CD8-positive, alpha-beta memory T cell (primary cell): Measurements from ENCODE around the gene GASK1A. TPM values are rescaled to one million over a fixed set of nuclear protein-coding genes. Genes with fewer than 3 reads are reported as not detected.
A peak's percentile ranks its signal among the peaks of the same experiment; 100 is the strongest.

Experiments used
- CTCF ChIA-PET: fragments of 350-600 bp; sonication (Branson Sonifier 250); formaldehyde crosslinking; loops from one replicate; lab custom pipeline; 2021; ENCODE audit warnings: antibody characterized with exemption; lab: Charles Lee
- POLR2A ChIA-PET: fragments of 350-600 bp; sonication (Branson Sonifier 250); formaldehyde crosslinking; loops from one replicate; lab custom pipeline; 2021; ENCODE audit warnings: antibody characterized with exemption; lab: Charles Lee
- DNase-seq, 5 donors: peaks; one replicate each; pipeline versions ENCODE4 v3.0.0 to v3.0.0-alpha.2; 2020 to 2022; ENCODE audit warnings: mixed read lengths in 1 of 5
- H3K27ac ChIP-seq: one replicate; pipeline ENCODE4 v1.7.0; 2013; ENCODE audit warnings: low read depth, mild to moderate bottlenecking, low read length, moderate library complexity
- H3K27me3 ChIP-seq: 2 replicates; pipeline ENCODE4 v1.7.0; 2013; ENCODE audit warnings: low read length, mild to moderate bottlenecking; ENCODE audit not compliant: insufficient read depth, poor library complexity, severe bottlenecking
- H3K36me3 ChIP-seq: 2 replicates; pipeline ENCODE4 v1.7.0; 2013; ENCODE audit warnings: mild to moderate bottlenecking, low read length, moderate library complexity; ENCODE audit not compliant: insufficient read depth
- H3K4me1 ChIP-seq: 2 replicates; pipeline ENCODE4 v1.7.0; 2013; ENCODE audit warnings: mild to moderate bottlenecking, low read length, moderate library complexity; ENCODE audit not compliant: insufficient read depth
- H3K4me3 ChIP-seq: 2 replicates; pipeline ENCODE4 v1.7.0; 2013; ENCODE audit warnings: mild to moderate bottlenecking, low read length
- H3K9me3 ChIP-seq: 2 replicates; pipeline ENCODE4 v1.7.0; 2013; ENCODE audit warnings: mild to moderate bottlenecking, low read length
- H3K27ac Mint-ChIP-seq, 8 donors: one replicate each; pipeline ENCODE4 v1.8.0; 2020 to 2021; ENCODE audit warnings: mixed read lengths in 8 of 8, mild to moderate bottlenecking in 6 of 8, inconsistent platforms in 3 of 8, moderate library complexity in 3 of 8
- H3K27me3 Mint-ChIP-seq, 2 donors: one replicate each; pipeline ENCODE4 v1.8.0; 2020 to 2021; ENCODE audit warnings: mixed read lengths in 2 of 2, mild to moderate bottlenecking in 1 of 2, moderate library complexity in 1 of 2
- H3K36me3 Mint-ChIP-seq, 3 donors: one replicate each; pipeline ENCODE4 v1.8.0; 2020 to 2021; ENCODE audit warnings: mixed read lengths in 3 of 3, inconsistent platforms in 1 of 3, mild to moderate bottlenecking in 1 of 3
- H3K4me1 Mint-ChIP-seq, 3 donors: one replicate each; pipeline ENCODE4 v1.8.0; 2020 to 2021; ENCODE audit warnings: mixed read lengths in 3 of 3, inconsistent platforms in 1 of 3, mild to moderate bottlenecking in 1 of 3
- H3K4me3 Mint-ChIP-seq, 7 donors: one replicate each; pipeline ENCODE4 v1.8.0; 2020 to 2021; ENCODE audit warnings: mixed read lengths in 7 of 7, mild to moderate bottlenecking in 6 of 7, moderate library complexity in 4 of 7, inconsistent platforms in 2 of 7
- H3K9me3 Mint-ChIP-seq, 5 donors: one replicate each; pipeline ENCODE4 v1.8.0; 2020 to 2022; ENCODE audit warnings: mixed read lengths in 5 of 5, mild to moderate bottlenecking in 3 of 5, moderate library complexity in 2 of 5, inconsistent platforms in 1 of 5
- polyA plus RNA-seq: library from polyadenylated mRNA; unstranded; fragments of 300-500 nt; fragmentation: Illumina TruSeq; gene quantifications from one replicate; pipeline ENCODE4 v1.2.3, GENCODE V29; 2021
- total RNA-seq, 2 experiments: library from RNA; stranded (reverse); gene quantifications; one replicate each; pipeline ENCODE4 v1.2.3, GENCODE V29; 2021

The GASK1A gene
- total and polyA plus RNA-seq, 3 experiments from 2014 or later: not detected

DNA sequence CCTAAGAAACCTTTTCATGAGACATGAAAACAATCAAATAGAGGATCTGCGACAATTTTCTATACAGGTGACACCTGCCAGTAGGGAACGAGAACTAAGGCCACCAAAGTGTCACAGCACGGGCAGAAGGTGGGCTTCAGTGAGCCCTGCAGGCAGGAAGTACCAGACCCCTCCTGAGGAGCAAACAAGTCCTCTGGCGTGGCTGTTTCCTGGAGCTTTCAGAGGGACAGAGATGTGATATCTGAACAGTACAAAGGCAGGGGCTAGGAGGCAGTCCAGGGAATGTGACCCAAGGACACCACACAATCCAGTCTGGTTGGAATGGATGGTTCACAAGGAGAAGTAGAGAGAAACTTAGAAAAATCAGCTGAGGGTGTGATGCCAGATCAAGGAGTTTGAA lies 110.0 kb downstream of the GASK1A start:
- H3K27ac Mint-ChIP-seq: peak overlapping the region in 2 of 8 donors; percentile 11 to 59
- ChIA-PET POLR2A (no interaction called here), CTCF (interaction anchor here (2.9 kb wide), 1 partner anchor 127 kb away, joined by 7 read pairs; no protein-coding TSS in a partner anchor)
- H3K4me3 Mint-ChIP-seq: no peak overlapping the region
- H3K4me1 Mint-ChIP-seq: peaks cover 2 to 15% (median 7%) of the 10 kb centered on the region in 3 donors
- H3K36me3 Mint-ChIP-seq: peaks cover 7 to 9% (median 8%) of the 10 kb centered on the region in 3 donors
- no peak overlapping the region for H3K4me3 ChIP-seq
- peaks cover 3% of the 10 kb centered on the region for H3K36me3 ChIP-seq
- H3K9me3 Mint-ChIP-seq: no peaks in the 10 kb centered on the region
- no peaks in the 10 kb centered on the region for H3K4me1 ChIP-seq
- DNase-seq: no peak
- H3K27me3 ChIP-seq: no peaks in the 10 kb centered on the region
- no peaks in the 10 kb centered on the region for H3K9me3 ChIP-seq
- no peak overlapping the region for H3K27ac ChIP-seq
- H3K27me3 Mint-ChIP-seq: no peaks in the 10 kb centered on the region

DNA sequence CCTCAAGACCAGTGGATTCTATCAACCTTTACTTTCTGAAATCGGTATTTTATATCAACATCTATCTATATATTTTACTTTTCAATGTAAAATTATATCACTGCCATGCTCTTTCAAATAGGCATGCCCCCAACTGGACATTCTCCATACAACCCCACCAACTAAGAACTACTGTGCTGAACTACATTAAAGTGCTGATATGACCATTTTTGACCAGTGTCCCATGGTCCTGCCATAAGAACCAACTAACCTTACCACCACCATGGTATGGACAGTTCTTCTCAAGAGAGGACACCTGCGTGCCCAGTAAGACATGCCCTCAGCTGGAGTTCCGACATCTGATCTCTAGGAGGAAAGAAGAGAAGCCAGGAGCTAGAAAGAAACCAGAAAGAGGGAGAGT lies 111.1 kb downstream of the GASK1A start:
- CTCF ChIA-PET: no interaction called here
- no peak overlapping the region for H3K4me3 ChIP-seq
- no peak for DNase-seq
- H3K36me3 Mint-ChIP-seq: peaks cover 0 to 4% (median 2%) of the 10 kb centered on the region in 3 donors
- H3K4me3 Mint-ChIP-seq: no peak overlapping the region
- no peaks in the 10 kb centered on the region for H3K27me3 Mint-ChIP-seq
- no peak overlapping the region for H3K27ac ChIP-seq
- POLR2A ChIA-PET: no interaction called here
- H3K9me3 ChIP-seq: no peaks in the 10 kb centered on the region
- H3K27ac Mint-ChIP-seq: peak overlapping the region in 2 of 8 donors; percentile 20 to 63
- H3K27me3 ChIP-seq: no peaks in the 10 kb centered on the region
- no peaks in the 10 kb centered on the region for H3K4me1 ChIP-seq
- H3K9me3 Mint-ChIP-seq: no peaks in the 10 kb centered on the region
- H3K36me3 ChIP-seq: peaks cover 3% of the 10 kb centered on the region
- peaks cover 2 to 11% (median 7%) of the 10 kb centered on the region in 3 donors for H3K4me1 Mint-ChIP-seq

DNA sequence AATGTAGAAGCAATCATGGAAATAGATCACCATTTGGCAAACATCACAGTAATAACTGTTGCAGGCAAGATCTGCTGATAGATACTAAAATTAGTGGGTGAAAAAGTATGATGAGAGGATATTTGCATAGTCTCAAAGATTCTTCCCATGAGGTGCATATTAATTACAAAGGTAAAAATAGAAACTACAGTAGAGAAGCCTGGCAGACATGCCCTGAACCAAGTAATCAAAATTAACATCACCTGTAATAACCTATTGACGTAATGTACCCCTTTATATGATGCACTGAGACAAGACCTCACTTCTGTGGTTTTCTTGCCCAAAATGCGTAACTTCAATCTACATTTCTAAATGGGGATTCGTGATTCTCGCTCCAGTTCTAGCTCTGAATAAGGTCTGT lies 112.4 kb downstream of the GASK1A start:
- peaks cover 2 to 11% (median 7%) of the 10 kb centered on the region in 3 donors for H3K4me1 Mint-ChIP-seq

DNA sequence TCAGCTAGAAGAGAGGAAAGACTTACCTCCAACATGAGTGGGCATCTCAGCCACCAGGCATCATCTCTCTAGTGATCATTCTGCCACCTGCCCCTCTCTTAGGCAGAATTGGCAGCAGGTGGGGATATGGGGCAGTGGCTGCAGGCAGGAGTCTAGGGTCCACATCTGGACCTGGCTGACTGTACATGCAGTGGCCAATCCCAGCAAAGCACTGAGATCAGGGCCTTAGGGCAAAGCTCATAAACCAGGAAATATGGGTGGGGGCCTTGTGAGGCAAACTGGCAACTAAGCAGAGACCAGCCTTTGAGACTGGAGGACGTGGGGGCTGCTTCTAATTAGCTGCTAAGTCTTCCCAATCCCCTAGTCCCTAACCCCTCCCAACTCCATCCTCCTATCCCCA lies 113.9 kb downstream of the GASK1A start:
- no peak overlapping the region for H3K4me3 Mint-ChIP-seq
- peaks cover 5 to 17% (median 7%) of the 10 kb centered on the region in 3 donors for H3K4me1 Mint-ChIP-seq
- CTCF ChIA-PET: no interaction called here
- Histone ChIP-seq H3K27ac (no peak overlapping the region), H3K4me1 (no peaks in the 10 kb centered on the region), H3K4me3 (no peak overlapping the region), H3K9me3 (no peaks in the 10 kb centered on the region), H3K36me3 (peaks cover 3% of the 10 kb centered on the region), H3K27me3 (no peaks in the 10 kb centered on the region)
- POLR2A ChIA-PET: no interaction called here
- H3K9me3 Mint-ChIP-seq: no peaks in the 10 kb centered on the region
- DNase-seq: no peak
- no peak overlapping the region for H3K27ac Mint-ChIP-seq
- no peaks in the 10 kb centered on the region for H3K27me3 Mint-ChIP-seq
- H3K36me3 Mint-ChIP-seq: peaks cover 0 to 5% (median 1%) of the 10 kb centered on the region in 3 donors

More for the DNA sequence above, 112.4 kb downstream of the GASK1A start:
- Histone ChIP-seq H3K4me1 (no peaks in the 10 kb centered on the region), H3K4me3 (no peak overlapping the region), H3K36me3 (peaks cover 3% of the 10 kb centered on the region), H3K9me3 (no peaks in the 10 kb centered on the region), H3K27me3 (no peaks in the 10 kb centered on the region), H3K27ac (no peak overlapping the region)
- no peaks in the 10 kb centered on the region for H3K9me3 Mint-ChIP-seq
- CTCF ChIA-PET: interaction anchor here (0.9 kb wide), 1 partner anchor 130 kb away, joined by 3 read pairs; no protein-coding TSS in a partner anchor
- H3K27me3 Mint-ChIP-seq: no peaks in the 10 kb centered on the region
- H3K27ac Mint-ChIP-seq: no peak overlapping the region
- no peak for DNase-seq
- POLR2A ChIA-PET: interaction anchor here (1.5 kb wide), 1 partner anchor 517 kb away, joined by 3 read pairs; no protein-coding TSS in a partner anchor
- no peak overlapping the region for H3K4me3 Mint-ChIP-seq
- peaks cover 0 to 4% (median 1%) of the 10 kb centered on the region in 3 donors for H3K36me3 Mint-ChIP-seq

DNA sequence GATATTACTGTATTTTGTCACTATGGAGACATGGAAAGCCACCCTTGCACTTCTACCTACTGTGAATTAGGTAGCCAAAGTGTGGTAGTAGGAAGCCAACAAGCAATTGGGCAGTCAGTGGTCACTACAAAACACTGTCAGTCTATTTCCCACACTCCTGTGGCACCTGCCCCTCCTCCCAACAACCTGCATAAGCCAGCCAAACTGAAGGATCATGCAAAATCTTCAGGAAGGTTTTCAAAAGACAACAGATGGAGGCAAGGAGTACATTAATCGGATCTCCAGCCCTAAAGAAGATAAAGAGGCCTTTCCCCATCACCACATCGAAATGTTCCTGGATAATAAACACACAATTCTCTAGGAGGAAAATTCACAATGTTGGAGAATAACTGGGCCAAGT lies 114.9 kb downstream of the GASK1A start:
- peak overlapping the region in 1 of 8 donors; percentile 47 for H3K27ac Mint-ChIP-seq

DNA sequence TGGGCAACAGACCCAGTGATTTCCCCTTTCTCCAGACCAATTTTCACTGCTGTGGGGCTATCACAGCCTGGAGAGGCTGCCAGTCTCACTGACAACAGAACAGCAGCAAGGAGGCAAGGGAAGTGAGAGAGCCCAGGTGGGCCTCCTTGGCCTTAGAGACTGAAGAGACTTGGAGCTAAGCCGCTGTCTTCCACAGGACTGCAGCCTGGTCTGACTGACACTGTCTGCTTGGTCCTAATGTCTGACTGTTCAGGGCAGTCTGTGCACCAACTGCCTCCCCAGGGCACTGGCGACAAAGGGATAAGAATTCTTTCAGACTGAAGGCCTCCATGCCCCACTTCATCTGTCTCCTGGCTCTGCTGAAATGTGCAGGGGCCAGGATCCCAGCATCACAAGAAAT lies 115.3 kb downstream of the GASK1A start:
- Mint-ChIP-seq H3K4me3 (no peak overlapping the region), H3K27ac (peak overlapping the region in 1 of 8 donors; percentile 47), H3K27me3 (no peaks in the 10 kb centered on the region), H3K4me1 (peaks cover 5 to 17% (median 7%) of the 10 kb centered on the region in 3 donors), H3K36me3 (peaks cover 0 to 3% (median 1%) of the 10 kb centered on the region in 3 donors), H3K9me3 (no peaks in the 10 kb centered on the region)
- POLR2A ChIA-PET: no interaction called here
- Histone ChIP-seq H3K27me3 (no peaks in the 10 kb centered on the region), H3K27ac (no peak overlapping the region), H3K4me3 (no peak overlapping the region), H3K9me3 (no peaks in the 10 kb centered on the region), H3K36me3 (no peaks in the 10 kb centered on the region), H3K4me1 (no peaks in the 10 kb centered on the region)
- CTCF ChIA-PET: no interaction called here
- no peak for DNase-seq

More for the DNA sequence above, 114.9 kb downstream of the GASK1A start:
- H3K9me3 ChIP-seq: no peaks in the 10 kb centered on the region
- no peaks in the 10 kb centered on the region for H3K4me1 ChIP-seq
- H3K36me3 ChIP-seq: no peaks in the 10 kb centered on the region
- Mint-ChIP-seq H3K36me3 (peaks cover 0 to 5% (median 1%) of the 10 kb centered on the region in 3 donors), H3K9me3 (no peaks in the 10 kb centered on the region), H3K4me3 (no peak overlapping the region), H3K4me1 (peaks cover 5 to 17% (median 7%) of the 10 kb centered on the region in 3 donors), H3K27me3 (no peaks in the 10 kb centered on the region)
- DNase-seq: no peak
- POLR2A ChIA-PET: no interaction called here
- H3K27ac ChIP-seq: no peak overlapping the region
- H3K4me3 ChIP-seq: no peak overlapping the region
- CTCF ChIA-PET: no interaction called here
- no peaks in the 10 kb centered on the region for H3K27me3 ChIP-seq

DNA sequence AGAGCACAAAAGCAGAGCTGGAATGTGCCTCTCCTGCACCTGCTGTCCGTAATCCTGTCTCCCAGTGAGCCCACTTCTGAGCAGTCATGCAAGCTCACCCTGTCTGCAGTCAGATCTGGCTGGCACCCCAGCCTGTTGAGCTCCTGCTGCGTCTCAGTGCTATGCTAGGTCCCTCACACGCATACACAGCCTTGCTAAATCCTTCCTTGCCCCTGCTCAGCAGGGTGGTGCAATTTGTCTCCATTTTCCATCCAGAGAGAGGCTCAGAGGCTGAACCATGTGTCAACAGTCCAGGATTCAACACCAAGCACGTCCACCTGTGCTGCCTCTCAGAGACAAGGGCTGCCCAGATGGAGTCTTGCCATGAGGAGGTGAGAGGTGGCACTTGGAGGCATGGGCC lies 115.7 kb downstream of the GASK1A start:
- ChIA-PET CTCF (no interaction called here), POLR2A (no interaction called here)
- H3K27ac Mint-ChIP-seq: peak overlapping the region in 1 of 8 donors; percentile 48
- no peaks in the 10 kb centered on the region for H3K9me3 Mint-ChIP-seq
- H3K36me3 Mint-ChIP-seq: peaks cover 0 to 3% (median 0%) of the 10 kb centered on the region in 3 donors
- DNase-seq: no peak
- Histone ChIP-seq H3K36me3 (no peaks in the 10 kb centered on the region), H3K4me1 (no peaks in the 10 kb centered on the region), H3K4me3 (no peak overlapping the region), H3K9me3 (no peaks in the 10 kb centered on the region), H3K27ac (no peak overlapping the region), H3K27me3 (no peaks in the 10 kb centered on the region)
- H3K4me1 Mint-ChIP-seq: peaks cover 5 to 17% (median 7%) of the 10 kb centered on the region in 3 donors
- no peak overlapping the region for H3K4me3 Mint-ChIP-seq
- H3K27me3 Mint-ChIP-seq: no peaks in the 10 kb centered on the region

DNA sequence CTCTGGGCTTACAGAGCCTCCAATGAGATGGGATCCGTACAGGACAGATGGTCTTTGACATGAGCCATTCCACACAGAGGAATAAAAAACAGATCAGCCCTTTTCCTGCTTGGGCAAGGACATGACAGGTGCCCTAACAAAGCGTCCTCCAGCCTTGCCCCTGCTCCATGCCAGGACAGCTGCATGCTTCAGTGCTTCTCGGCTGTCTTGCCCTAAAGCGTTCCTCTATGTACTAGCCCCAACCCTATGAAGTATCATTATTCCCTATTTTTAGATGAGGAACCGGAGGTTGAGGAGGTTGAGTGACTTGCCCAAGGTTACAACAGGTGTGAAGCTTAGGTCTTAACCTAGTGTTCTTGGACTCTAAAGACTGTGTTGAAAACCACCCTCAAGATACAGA lies 116.3 kb downstream of the GASK1A start:
- H3K4me3 ChIP-seq: no peak overlapping the region
- Mint-ChIP-seq H3K36me3 (peaks cover 0 to 3% (median 0%) of the 10 kb centered on the region in 3 donors), H3K4me1 (peaks cover 5 to 19% (median 7%) of the 10 kb centered on the region in 3 donors), H3K4me3 (no peak overlapping the region), H3K27me3 (no peaks in the 10 kb centered on the region), H3K9me3 (no peaks in the 10 kb centered on the region), H3K27ac (no peak overlapping the region)
- no peaks in the 10 kb centered on the region for H3K9me3 ChIP-seq
- no peaks in the 10 kb centered on the region for H3K4me1 ChIP-seq
- H3K36me3 ChIP-seq: no peaks in the 10 kb centered on the region
- CTCF ChIA-PET: no interaction called here
- no peaks in the 10 kb centered on the region for H3K27me3 ChIP-seq
- no peak for DNase-seq
- POLR2A ChIA-PET: no interaction called here
- no peak overlapping the region for H3K27ac ChIP-seq
